Activated B cell treated with CpG ODN at 0.5 μM for 24 hours (primary cell): Measurements from ENCODE around the gene PIGU. TPM values are rescaled to one million over a fixed set of nuclear protein-coding genes. Genes with fewer than 3 reads are reported as not detected.

Experiments used
- ATAC-seq: fragments of 200-7000 bp; cut with Tn5 transposase; one replicate; pipeline ENCODE4 v1.10.0; 2021; ENCODE audit warnings: low read depth, mild to moderate bottlenecking, moderate library complexity
- CTCF ChIA-PET: fragments of 350-600 bp; sonication (Branson Sonifier 250); formaldehyde crosslinking; loops from one replicate; lab custom pipeline; 2021; ENCODE audit warnings: antibody characterized with exemption; lab: Charles Lee
- POLR2A ChIA-PET: fragments of 350-600 bp; sonication (Branson Sonifier 250); formaldehyde crosslinking; loops from one replicate; lab custom pipeline; 2021; ENCODE audit warnings: antibody characterized with exemption; lab: Charles Lee
- DNase-seq: peaks from one replicate; pipeline ENCODE4 v3.0.0; 2022
- H3K27ac Mint-ChIP-seq: one replicate; pipeline ENCODE4 v1.8.0; 2020; ENCODE audit warnings: mixed read lengths
- H3K27me3 Mint-ChIP-seq: one replicate; pipeline ENCODE4 v1.8.0; 2021; ENCODE audit warnings: mixed read lengths
- H3K36me3 Mint-ChIP-seq: one replicate; pipeline ENCODE4 v1.8.0; 2021; ENCODE audit warnings: low read depth, mixed read lengths
- H3K4me1 Mint-ChIP-seq: one replicate; pipeline ENCODE4 v1.8.0; 2021; ENCODE audit warnings: mixed read lengths
- H3K4me3 Mint-ChIP-seq: one replicate; pipeline ENCODE4 v1.8.0; 2020; ENCODE audit warnings: mild to moderate bottlenecking, mixed read lengths
- H3K9me3 Mint-ChIP-seq: one replicate; pipeline ENCODE4 v1.8.0; 2020; ENCODE audit warnings: mixed read lengths
- CTCF ChIP-seq: fragments of 200-600 bp; IDR thresholded peaks from one replicate; pipeline ENCODE4 v1.8.0; 2022; ENCODE audit warnings: antibody characterized with exemption, mild to moderate bottlenecking
- intact Hi-C: fragments of 100-400 bp; cut with micrococcal nuclease; formaldehyde crosslinking; loops from one replicate; pipeline ENCODE4 v1.15.1; 2024
- total RNA-seq: library from RNA; stranded (reverse); gene quantifications from 2 replicates; pipeline ENCODE4 v1.2.3, GENCODE V29; 2022

The PIGU gene
- total RNA-seq, 1 donor from 2014 or later: 14.7 TPM

DNA sequence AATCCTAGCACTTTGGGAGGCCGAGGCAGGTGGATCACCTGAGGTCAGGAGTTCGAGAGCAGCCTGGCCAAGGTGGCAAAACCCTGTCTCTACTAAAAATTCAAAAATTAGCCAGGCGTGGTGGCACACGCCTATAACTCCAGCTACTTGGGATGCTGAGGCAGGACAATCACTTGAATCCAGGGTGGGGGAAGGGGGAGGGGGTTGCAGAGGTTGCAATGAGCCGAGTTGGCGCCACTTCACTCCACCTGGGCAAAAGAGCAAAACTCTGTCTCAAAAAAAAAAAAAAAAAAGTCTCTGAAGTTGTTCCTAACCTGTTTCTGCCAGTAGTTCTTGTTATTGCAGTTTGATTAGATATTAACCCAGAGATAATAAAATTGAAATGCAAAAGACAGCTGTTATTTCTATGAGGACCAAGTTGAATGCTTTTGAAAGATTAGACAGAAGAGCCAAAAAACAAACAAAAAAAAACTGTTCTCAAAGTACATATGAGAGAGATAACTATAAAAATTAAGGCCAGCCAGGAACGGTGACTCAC lies 22.6 kb downstream of the PIGU start:
- Mint-ChIP-seq H3K9me3 (no peaks in the 10 kb centered on the region), H3K4me1 (no peaks in the 10 kb centered on the region), H3K36me3 (peaks cover 40% of the 10 kb centered on the region), H3K4me3 (no peak overlapping the region), H3K27me3 (no peaks in the 10 kb centered on the region), H3K27ac (no peak overlapping the region)
- no peak for DNase-seq
- no peak for ATAC-seq
- POLR2A ChIA-PET: no interaction called here
- CTCF ChIA-PET: no interaction called here
- TF ChIP-seq CTCF: no peak
- intact Hi-C loops: no loop called here

GRCh38 chr20:34651200-34651599 lies 25.7 kb downstream of the PIGU start:
- ATAC-seq (no peak), DNase-seq (no peak)
- CTCF ChIA-PET: no interaction called here
- Mint-ChIP-seq H3K36me3 (peaks cover 34% of the 10 kb centered on the region), H3K4me3 (no peak overlapping the region), H3K4me1 (no peaks in the 10 kb centered on the region), H3K27ac (no peak overlapping the region), H3K9me3 (no peaks in the 10 kb centered on the region), H3K27me3 (no peaks in the 10 kb centered on the region)
- POLR2A ChIA-PET: no interaction called here
- intact Hi-C loops: no loop called here
- TF ChIP-seq CTCF: no peak

DNA sequence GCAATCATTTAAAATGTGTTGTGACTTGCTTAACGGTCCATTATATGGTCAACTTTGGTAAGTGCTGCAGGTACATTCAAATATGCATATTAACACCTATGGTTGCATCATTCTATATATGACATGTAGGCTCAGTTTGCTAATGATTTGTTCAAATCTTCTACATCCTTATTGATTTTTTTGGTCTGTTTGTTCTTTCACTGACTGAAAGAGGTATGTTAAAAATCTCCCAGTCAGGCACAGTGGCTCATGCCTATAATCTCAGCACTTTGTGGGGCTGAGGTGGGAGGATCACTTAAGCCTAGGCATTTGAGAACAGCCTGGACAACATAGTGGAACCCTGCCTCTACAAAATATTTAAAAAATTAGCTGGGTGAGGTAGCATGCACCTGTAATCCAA lies 29.2 kb downstream of the PIGU start:
- H3K9me3 Mint-ChIP-seq: no peaks in the 10 kb centered on the region
- ChIA-PET POLR2A (interaction anchor here (0.7 kb wide), 1 partner anchor 139 kb away, joined by 5 read pairs; no protein-coding TSS in a partner anchor), CTCF (no interaction called here)
- H3K4me3 Mint-ChIP-seq: no peak overlapping the region
- TF ChIP-seq CTCF: no peak
- no peaks in the 10 kb centered on the region for H3K4me1 Mint-ChIP-seq
- H3K27me3 Mint-ChIP-seq: no peaks in the 10 kb centered on the region
- H3K27ac Mint-ChIP-seq: no peak overlapping the region
- DNase-seq: no peak
- intact Hi-C loops: no loop called here
- peaks cover 44% of the 10 kb centered on the region for H3K36me3 Mint-ChIP-seq
- ATAC-seq: no peak

DNA sequence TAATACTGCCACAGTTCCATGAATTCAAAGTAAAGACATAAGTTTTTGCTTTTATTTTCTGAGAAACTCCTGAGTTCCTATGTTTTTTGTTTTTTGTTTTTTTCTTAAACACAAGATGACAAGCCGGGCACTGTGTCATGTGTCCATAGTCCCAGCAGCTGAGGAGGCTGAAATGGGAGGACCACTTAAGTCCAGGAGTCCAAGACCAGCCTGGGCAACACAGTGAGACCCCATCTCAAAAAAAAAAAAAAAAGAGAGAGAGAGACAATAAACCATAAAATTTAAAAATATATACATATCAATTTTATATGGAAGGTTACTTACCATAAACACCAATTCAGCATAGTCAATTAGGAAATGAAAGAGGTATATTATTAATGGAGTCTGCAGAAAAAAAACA lies 31.9 kb downstream of the PIGU start:
- no peaks in the 10 kb centered on the region for H3K27me3 Mint-ChIP-seq
- H3K27ac Mint-ChIP-seq: no peak overlapping the region
- H3K9me3 Mint-ChIP-seq: no peaks in the 10 kb centered on the region
- intact Hi-C loops: no loop called here
- no peak for DNase-seq
- CTCF ChIA-PET: no interaction called here
- POLR2A ChIA-PET: no interaction called here
- no peaks in the 10 kb centered on the region for H3K4me1 Mint-ChIP-seq
- ATAC-seq: no peak
- H3K36me3 Mint-ChIP-seq: peaks cover 29% of the 10 kb centered on the region
- H3K4me3 Mint-ChIP-seq: no peak overlapping the region
- no peak for TF ChIP-seq CTCF

DNA sequence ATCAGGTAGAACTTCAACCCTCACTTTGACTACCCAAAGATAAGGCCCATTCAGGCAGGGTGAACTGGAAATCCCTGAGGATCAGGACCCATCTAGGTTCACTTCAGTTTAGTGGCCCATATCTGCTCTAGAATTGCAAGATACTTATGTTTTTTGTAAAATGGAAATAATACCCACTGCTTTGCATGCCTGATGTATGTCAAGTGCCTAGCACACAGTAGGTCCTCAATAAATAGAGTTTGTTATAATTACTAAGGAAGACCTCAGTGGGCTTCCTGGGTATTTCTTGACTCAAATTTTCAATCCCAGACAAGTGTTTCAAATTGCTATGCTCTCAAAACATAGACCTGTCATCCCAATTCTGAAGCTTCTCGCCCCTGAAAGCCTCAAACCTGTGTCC lies 32.5 kb downstream of the PIGU start:
- no peaks in the 10 kb centered on the region for H3K4me1 Mint-ChIP-seq
- intact Hi-C loops: no loop called here
- CTCF ChIA-PET: no interaction called here
- no peak for DNase-seq
- H3K9me3 Mint-ChIP-seq: no peaks in the 10 kb centered on the region
- ATAC-seq: no peak
- H3K4me3 Mint-ChIP-seq: no peak overlapping the region
- H3K36me3 Mint-ChIP-seq: peaks cover 33% of the 10 kb centered on the region
- POLR2A ChIA-PET: interaction anchor here (0.7 kb wide), 1 partner anchor 45 kb away, joined by 8 read pairs; no protein-coding TSS in a partner anchor
- H3K27me3 Mint-ChIP-seq: no peaks in the 10 kb centered on the region
- no peak for TF ChIP-seq CTCF
- no peak overlapping the region for H3K27ac Mint-ChIP-seq
